K562 (cell line): ENCODE measurements around the gene HCN1. TPM values are rescaled to one million over a fixed set of nuclear protein-coding genes. Genes with fewer than 3 reads are reported as not detected.

Experiments
- ATAC-seq: fragments of 200-7000 bp; cut with Tn5 transposase; 3 replicates; pipeline ENCODE4 v1.9.1; 2020; ENCODE audit warnings: moderate library complexity
- BruUV-seq: library from RNA; stranded (reverse); fragments of 400-500 nt; replicated peaks from 2 replicates; lab custom pipeline; 2021; lab: Mats Ljungman, UMichigan
- CTCF ChIA-PET: fragments of 300-600 bp; formaldehyde crosslinking; extraction: SDS; loops from one replicate; lab custom pipeline; 2021; ENCODE audit warnings: low intra/inter-chr PET ratio; lab: Yijun Ruan, JAX
- POLR2A ChIA-PET: fragments of 300-600, 350-650 bp; sonication (Branson Sonifier 250); formaldehyde crosslinking; extraction: SDS; loops from one replicate; lab custom pipeline; 2021; ENCODE audit warnings: antibody characterized with exemption, inconsistent platforms; lab: Yijun Ruan, JAX
- DNase-seq, 4 experiments: peaks; one replicate each; pipeline versions ENCODE4 v3.0.0 to v3.0.0-alpha.2; 2011 to 2018; ENCODE audit warnings: low spot score in 3 of 4, mixed read lengths in 3 of 4; ENCODE audit errors: extremely low read depth in 1 of 4
- FAIRE-seq: peaks from 2 replicates; lab custom pipeline; 2011; peaks lifted over from hg19 to GRCh38; lab: Jason Lieb, UNC
- H2AFZ ChIP-seq: 2 replicates; pipeline ENCODE4 v1.6.0; 2011; ENCODE audit warnings: low read depth, low read length, control low read depth, inconsistent platforms
- H3K27ac ChIP-seq: fragments of 200-600 bp; 3 replicates; pipeline ENCODE4 v1.8.0; 2011; ENCODE audit warnings: low read depth, mild to moderate bottlenecking, control low read depth, inconsistent platforms, low read length, moderate library complexity, mixed read lengths; ENCODE audit errors: extremely low read depth
- H3K27me3 ChIP-seq, 2 experiments: fragments of 300-600 bp in 1 of 2; 2 replicates in 1 of 2; 3 replicates in 1 of 2; pipeline versions ENCODE4 v1.6.0 to v1.8.0; 2011; ENCODE audit warnings: inconsistent platforms in 2 of 2, low read length in 2 of 2, mild to moderate bottlenecking in 1 of 2, mixed read lengths in 1 of 2, moderate library complexity in 1 of 2; ENCODE audit not compliant: control insufficient read depth in 2 of 2, insufficient read depth in 2 of 2
- H3K36me3 ChIP-seq: fragments of 300-600 bp; 3 replicates; pipeline ENCODE4 v1.8.0; 2011; ENCODE audit warnings: mild to moderate bottlenecking, low read length, inconsistent platforms; ENCODE audit not compliant: control insufficient read depth, insufficient read depth
- H3K4me1 ChIP-seq, 2 experiments: fragments of 200-600 bp in 1 of 2; replicated peaks in 1 of 2; 2 replicates in 1 of 2; 3 replicates in 1 of 2; pipeline versions ENCODE4 v1.5.1 to v1.8.0; 2011; ENCODE audit warnings: inconsistent platforms in 2 of 2, low read length in 2 of 2, mild to moderate bottlenecking in 1 of 2, mixed read lengths in 1 of 2, moderate library complexity in 1 of 2; ENCODE audit not compliant: control insufficient read depth in 2 of 2, insufficient read depth in 2 of 2
- H3K4me2 ChIP-seq: 2 replicates; pipeline ENCODE4 v1.6.1; 2011; ENCODE audit warnings: low read length, control low read depth, inconsistent platforms, mixed read lengths; ENCODE audit not compliant: insufficient read depth
- H3K4me3 ChIP-seq: fragments of 200-600 bp; sonication (generic), shearing (Covaris generic); 2 replicates; pipeline ENCODE4 v1.5.1; 2016; ENCODE audit warnings: control low read depth, inconsistent platforms
- H3K79me2 ChIP-seq: fragments of 200-600 bp; 3 replicates; pipeline ENCODE4 v1.8.0; 2011; ENCODE audit warnings: low read length, inconsistent platforms; ENCODE audit not compliant: control insufficient read depth, insufficient read depth
- H3K9ac ChIP-seq, 2 experiments: 2 replicates each; pipeline versions ENCODE4 v1.6.0 to v1.6.1; 2011; ENCODE audit warnings: low read depth in 2 of 2, low read length in 2 of 2, control low read depth in 1 of 2, inconsistent platforms in 1 of 2, mild to moderate bottlenecking in 1 of 2, mixed read lengths in 1 of 2; ENCODE audit not compliant: insufficient read depth in 1 of 2
- H3K9me1 ChIP-seq: one replicate; pipeline ENCODE4 v1.6.0; 2011; ENCODE audit warnings: inconsistent platforms, mild to moderate bottlenecking, low read length, moderate library complexity; ENCODE audit not compliant: control insufficient read depth, insufficient read depth
- H3K9me3 ChIP-seq: replicated peaks from 2 replicates; pipeline ENCODE4 v1.5.1; 2011; ENCODE audit warnings: low read depth, low read length, inconsistent platforms; ENCODE audit not compliant: control insufficient read depth, insufficient read depth
- H4K20me1 ChIP-seq: replicated peaks from 2 replicates; pipeline ENCODE4 v1.6.1; 2011; ENCODE audit warnings: low read length, inconsistent platforms, mixed read lengths; ENCODE audit not compliant: control insufficient read depth, insufficient read depth
- CEBPB ChIP-seq: fragments of 450-650 bp; IDR thresholded peaks from 2 replicates; pipeline ENCODE4 v1.6.1; 2016; ENCODE audit warnings: missing genetic modification characterization, missing compliant biosample characterization
- CXXC5 ChIP-seq: fragments of 250-450 bp; sonication (Bioruptor Pico); IDR thresholded peaks from 2 replicates; pipeline ENCODE4 v1.8.0; 2022; ENCODE audit warnings: inconsistent platforms, mild to moderate bottlenecking, moderate library complexity
- FOXK2 ChIP-seq, 2 experiments: fragments of 450-650 bp; IDR thresholded peaks in 1 of 2; conservative IDR thresholded peaks in 1 of 2; 2 replicates each; pipeline ENCODE4 v1.6.1; 2016; ENCODE audit warnings: low read depth in 2 of 2, mild to moderate bottlenecking in 1 of 2
- KDM2B ChIP-seq: fragments of 250-450 bp; sonication (Bioruptor Pico); IDR thresholded peaks from 2 replicates; pipeline ENCODE4 v1.8.0; 2021; ENCODE audit warnings: mild to moderate bottlenecking, moderate library complexity
- RBBP5 ChIP-seq: fragments of 200-600 bp; sonication (generic); IDR thresholded peaks from 2 replicates; pipeline ENCODE4 v1.6.1; 2012; ENCODE audit warnings: borderline replicate concordance, mild to moderate bottlenecking, low read length, control low read depth, inconsistent platforms; ENCODE audit not compliant: insufficient read depth, poor library complexity, severe bottlenecking
- SMARCA5 ChIP-seq: fragments of 450-650 bp; IDR thresholded peaks from 2 replicates; pipeline ENCODE4 v1.6.1; 2016
- SRSF1 ChIP-seq: fragments of 200-400 bp; formaldehyde crosslinking; IDR thresholded peaks from 2 replicates; pipeline ENCODE4 v1.6.1; 2017; ENCODE audit warnings: mild to moderate bottlenecking, low read depth, low read length, moderate library complexity
- TRIM24 ChIP-seq, 2 experiments: fragments of 450-650 bp; IDR thresholded peaks; 2 replicates each; pipeline ENCODE4 v1.6.1; 2016
- TSC22D4 ChIP-seq: fragments of 450-650 bp; IDR thresholded peaks from 2 replicates; pipeline ENCODE4 v1.6.1; 2016; ENCODE audit warnings: missing genetic modification characterization, missing biosample characterization, control low read depth
- ZNF696 ChIP-seq: fragments of 250-450 bp; sonication (Bioruptor Pico); conservative IDR thresholded peaks from 2 replicates; pipeline ENCODE4 v1.4.0; 2020; ENCODE audit warnings: mild to moderate bottlenecking, moderate library complexity
- WGBS: fragments of 100-300 bp; shearing (Covaris generic); methylation state at CpG from one replicate; pipeline ENCODE4 v1.1.6; 2016; ENCODE audit warnings: low coverage, mixed read lengths; ENCODE audit not compliant: insufficient coverage; ENCODE audit errors: missing lambda C conversion rate; 5-methylcytosine and 5-hydroxymethylcytosine counted together
- in situ Hi-C: fragments of 300-500 bp; cut with MboI; formaldehyde crosslinking; loops from 4 replicates; pipeline ENCODE4 v1.15.0; 2018; ENCODE audit warnings: inconsistent platforms, mixed read lengths
- intact Hi-C: fragments of 100-400 bp; cut with micrococcal nuclease; formaldehyde crosslinking; loops from 2 replicates; pipeline ENCODE4 v1.14.2; 2022
- polyA plus RNA-seq, 8 experiments: library from polyadenylated mRNA; depleted of rRNA in 4 of 8; stranded (reverse) in 5 of 8; unstranded in 3 of 8; fragments of >200 nt; fragmentation: Nextera tagmentation in 2 of 8; fragmentation: Illumina TruSeq in 1 of 8; extraction: Ambion mirVana in 2 of 8; extraction: Trizol in 1 of 8; gene quantifications; 2 replicates each; pipeline versions ENCODE4 v1.2.1 to v1.2.3, GENCODE V29; 2011 to 2014; ENCODE audit warnings: inconsistent platforms in 1 of 8, missing spikeins in 1 of 8
- total RNA-seq, 7 experiments: library from RNA; depleted of rRNA in 6 of 7; stranded (reverse); fragments of >200 nt in 6 of 7; fragmentation: Illumina TruSeq in 2 of 7; extraction: Trizol in 2 of 7; gene quantifications; 2 replicates each; pipeline versions ENCODE4 v1.2.1 to v1.2.3, GENCODE V29; 2011 to 2021; ENCODE audit warnings: low replicate concordance in 1 of 7
- TF ChIP-seq, protein P1 (sequence below): fragments of 450-650 bp; conservative IDR thresholded peaks from 2 replicates; pipeline ENCODE4 v1.6.1; 2016; ENCODE audit warnings: missing genetic modification characterization, low read depth, mild to moderate bottlenecking, missing compliant biosample characterization, moderate library complexity
- TF ChIP-seq, protein P2 (sequence below): fragments of 250-450 bp; sonication (Bioruptor Pico); IDR thresholded peaks from 2 replicates; pipeline ENCODE4 v1.6.1; 2021; ENCODE audit warnings: mild to moderate bottlenecking

HCN1 gene
- total and polyA plus RNA-seq, 9 of the 15 experiments (the other 6 are each of a cell fraction or from before 2014, with no cell fraction given): not detected

DNA sequence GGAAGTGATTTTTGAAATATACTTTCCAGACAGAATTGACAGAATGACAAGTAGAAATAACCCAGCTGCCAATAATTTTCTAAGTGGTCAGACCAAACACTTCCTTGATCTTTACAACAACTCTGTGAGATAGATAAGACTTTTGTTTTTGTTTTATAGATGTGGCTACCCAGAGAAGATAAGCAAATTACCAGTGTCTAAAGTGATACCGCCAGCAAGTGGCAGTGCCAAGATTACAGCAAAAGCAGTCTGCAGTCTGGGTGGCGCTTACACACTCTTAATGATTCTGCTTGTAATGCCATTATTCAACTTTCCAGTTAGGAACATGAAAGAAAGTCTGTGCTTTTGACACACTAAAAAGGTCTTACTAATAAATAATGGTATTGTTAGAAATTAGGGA is 92.1 kb downstream of the HCN1 start (continued):
- TF ChIP-seq, protein P1, sequence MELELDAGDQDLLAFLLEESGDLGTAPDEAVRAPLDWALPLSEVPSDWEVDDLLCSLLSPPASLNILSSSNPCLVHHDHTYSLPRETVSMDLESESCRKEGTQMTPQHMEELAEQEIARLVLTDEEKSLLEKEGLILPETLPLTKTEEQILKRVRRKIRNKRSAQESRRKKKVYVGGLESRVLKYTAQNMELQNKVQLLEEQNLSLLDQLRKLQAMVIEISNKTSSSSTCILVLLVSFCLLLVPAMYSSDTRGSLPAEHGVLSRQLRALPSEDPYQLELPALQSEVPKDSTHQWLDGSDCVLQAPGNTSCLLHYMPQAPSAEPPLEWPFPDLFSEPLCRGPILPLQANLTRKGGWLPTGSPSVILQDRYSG (tag): no peak
- TF ChIP-seq CXXC5 (CRISPR knock-in tag) (no peak), ZNF696 (no peak), SMARCA5 (no peak), CEBPB (tag) (no peak), FOXK2 (conservative IDR thresholded peaks at IDR 0.05 in 1 of 2, IDR thresholded peaks at IDR 0.05 in 1 of 2; ENCODE audit: low read depth in 2 of 2) (no peak), RBBP5 (no peak), TRIM24 (IDR thresholded peaks at IDR 0.05) (no peak)

GRCh38 chr5:45601424-45601823 is 94.8 kb downstream of the HCN1 start:
- WGBS: 0% methylated on average over 3 of the region's 3 CpGs
- BruUV-seq: no TSS peak
- in situ Hi-C loops: no loop called here

More at GRCh38 chr5:45601424-45601823, 94.8 kb downstream of the HCN1 start:
- H3K9me3 ChIP-seq: no peaks in the 10 kb centered on the region
- CTCF ChIA-PET: no interaction called here
- no peaks in the 10 kb centered on the region for H3K4me1 ChIP-seq
- no peak overlapping the region for H2AFZ ChIP-seq
- H3K36me3 ChIP-seq: no peaks in the 10 kb centered on the region
- H4K20me1 ChIP-seq: no peaks in the 10 kb centered on the region
- POLR2A ChIA-PET: no interaction called here
- no peak for TF ChIP-seq KDM2B (CRISPR knock-in tag)
- no peak for TF ChIP-seq FOXK2 (conservative IDR thresholded peaks at IDR 0.05 in 1 of 2, IDR thresholded peaks at IDR 0.05 in 1 of 2; ENCODE audit: low read depth in 2 of 2)
- no peak for TF ChIP-seq TSC22D4 (tag)
- no peak for TF ChIP-seq SRSF1
- TF ChIP-seq, protein P2, sequence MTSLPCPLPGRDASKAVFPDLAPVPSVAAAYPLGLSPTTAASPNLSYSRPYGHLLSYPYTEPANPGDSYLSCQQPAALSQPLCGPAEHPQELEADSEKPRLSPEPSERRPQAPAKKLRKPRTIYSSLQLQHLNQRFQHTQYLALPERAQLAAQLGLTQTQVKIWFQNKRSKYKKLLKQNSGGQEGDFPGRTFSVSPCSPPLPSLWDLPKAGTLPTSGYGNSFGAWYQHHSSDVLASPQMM (CRISPR knock-in tag): no peak
- no peaks in the 10 kb centered on the region for H3K27me3 ChIP-seq
- ATAC-seq: no peak
- FAIRE-seq: no peak
- intact Hi-C loops: no loop called here
- no peak overlapping the region for H3K27ac ChIP-seq
- H3K79me2 ChIP-seq: no peaks in the 10 kb centered on the region
- no peak overlapping the region for H3K4me2 ChIP-seq
- no peaks in the 10 kb centered on the region for H3K9me1 ChIP-seq
- no peak overlapping the region for H3K4me3 ChIP-seq
- no peak for DNase-seq
- no peak overlapping the region for H3K9ac ChIP-seq
